GM23338 (cell line): ENCODE data around the gene GNG7.

Source experiments
- EZH2 ChIP-seq: fragments of 200-600 bp; sonication (generic); IDR thresholded peaks from one replicate; pipeline ENCODE4 v1.8.0; 2017; ENCODE audit warnings: antibody characterized with exemption, mild to moderate bottlenecking, low read depth; ENCODE audit not compliant: unreplicated experiment
- EZH2phosphoT487 ChIP-seq: fragments of 200-600 bp; sonication (generic); IDR thresholded peaks from one replicate; pipeline ENCODE4 v1.8.1; 2018; ENCODE audit warnings: antibody characterized with exemption; ENCODE audit not compliant: unreplicated experiment
- REST ChIP-seq: IDR thresholded peaks from one replicate; pipeline ENCODE4 v1.6.1; 2018; ENCODE audit warnings: antibody characterized with exemption; ENCODE audit not compliant: unreplicated experiment
- TF ChIP-seq, protein P1 (sequence below), 2 experiments: fragments of 200-600 bp in 1 of 2; sonication (generic) in 1 of 2; conservative IDR thresholded peaks; 2 replicates each; pipeline versions ENCODE4 v1.5.1 to v1.6.1; 2016 to 2017; ENCODE audit warnings: antibody characterized with exemption in 2 of 2, low read depth in 2 of 2, mild to moderate bottlenecking in 2 of 2, moderate library complexity in 1 of 2

GRCh38 chr19:2462635-2463421 lies 239.7 kb downstream of the GNG7 start:
- TF ChIP-seq, protein P1, sequence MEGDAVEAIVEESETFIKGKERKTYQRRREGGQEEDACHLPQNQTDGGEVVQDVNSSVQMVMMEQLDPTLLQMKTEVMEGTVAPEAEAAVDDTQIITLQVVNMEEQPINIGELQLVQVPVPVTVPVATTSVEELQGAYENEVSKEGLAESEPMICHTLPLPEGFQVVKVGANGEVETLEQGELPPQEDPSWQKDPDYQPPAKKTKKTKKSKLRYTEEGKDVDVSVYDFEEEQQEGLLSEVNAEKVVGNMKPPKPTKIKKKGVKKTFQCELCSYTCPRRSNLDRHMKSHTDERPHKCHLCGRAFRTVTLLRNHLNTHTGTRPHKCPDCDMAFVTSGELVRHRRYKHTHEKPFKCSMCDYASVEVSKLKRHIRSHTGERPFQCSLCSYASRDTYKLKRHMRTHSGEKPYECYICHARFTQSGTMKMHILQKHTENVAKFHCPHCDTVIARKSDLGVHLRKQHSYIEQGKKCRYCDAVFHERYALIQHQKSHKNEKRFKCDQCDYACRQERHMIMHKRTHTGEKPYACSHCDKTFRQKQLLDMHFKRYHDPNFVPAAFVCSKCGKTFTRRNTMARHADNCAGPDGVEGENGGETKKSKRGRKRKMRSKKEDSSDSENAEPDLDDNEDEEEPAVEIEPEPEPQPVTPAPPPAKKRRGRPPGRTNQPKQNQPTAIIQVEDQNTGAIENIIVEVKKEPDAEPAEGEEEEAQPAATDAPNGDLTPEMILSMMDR (conservative IDR thresholded peaks at IDR 0.05; ENCODE audit: low read depth in 2 of 2), result no peak
- peak; percentile 55 for TF ChIP-seq EZH2
- TF ChIP-seq EZH2phosphoT487, result no peak
- TF ChIP-seq REST, result no peak
